ENCODE data around the gene PCSK9. TPM values are rescaled to one million over a fixed set of nuclear protein-coding genes. Genes with fewer than 3 reads are reported as not detected.

Gene PCSK9
- total RNA-seq, 1 experiment from 2014 or later, result 0.05 TPM

GRCh38 chr1:55043011-55043410 lies 3.7 kb downstream of the PCSK9 start:
- no peak for DNase-seq (ENCODE audit: low read depth)

GRCh38 chr1:55043726-55044125 lies 4.4 kb downstream of the PCSK9 start:
- no peak for DNase-seq (ENCODE audit: low read depth)

GRCh38 chr1:55044617-55045397 lies 5.5 kb downstream of the PCSK9 start:
- DNase-seq (ENCODE audit: low read depth), result no peak

- DNase-seq (ENCODE audit: low read depth), result no peak
Observed at GRCh38 chr1:55045430-55045829, 6.1 kb downstream of the PCSK9 start.

- no peak for DNase-seq (ENCODE audit: low read depth)
Observed at GRCh38 chr1:55046871-55047270, 7.5 kb downstream of the PCSK9 start.

GRCh38 chr1:55047611-55048010 lies 8.3 kb downstream of the PCSK9 start:
- no peak for DNase-seq (ENCODE audit: low read depth)

- DNase-seq (ENCODE audit: low read depth), result no peak
Observed at GRCh38 chr1:55048453-55049270, 9.3 kb downstream of the PCSK9 start.

- DNase-seq (ENCODE audit: low read depth), result no peak
Observed at GRCh38 chr1:55049271-55049913, 10.0 kb downstream of the PCSK9 start.

GRCh38 chr1:55049914-55050278 lies 10.5 kb downstream of the PCSK9 start:
- DNase-seq (ENCODE audit: low read depth), result no peak

GRCh38 chr1:55050283-55050682 lies 10.9 kb downstream of the PCSK9 start:
- DNase-seq (ENCODE audit: low read depth), result peak; percentile 36

- no peak for DNase-seq (ENCODE audit: low read depth)
Observed at GRCh38 chr1:55051169-55051568, 11.8 kb downstream of the PCSK9 start.

- no peak for DNase-seq (ENCODE audit: low read depth)
Observed at GRCh38 chr1:55051621-55052020, 12.3 kb downstream of the PCSK9 start.

- DNase-seq (ENCODE audit: low read depth), result no peak
Observed at GRCh38 chr1:55052221-55053142, 13.1 kb downstream of the PCSK9 start.

GRCh38 chr1:55053265-55053954 lies 14.1 kb downstream of the PCSK9 start:
- DNase-seq (ENCODE audit: low read depth), result no peak

GRCh38 chr1:55054396-55054795 lies 15.0 kb downstream of the PCSK9 start:
- no peak for DNase-seq (ENCODE audit: low read depth)

- no peak for DNase-seq (ENCODE audit: low read depth)
Observed at GRCh38 chr1:55055084-55055882, 15.9 kb downstream of the PCSK9 start.

GRCh38 chr1:55055951-55056631 lies 16.7 kb downstream of the PCSK9 start:
- no peak for DNase-seq (ENCODE audit: low read depth)

GRCh38 chr1:55056632-55056992 lies 17.3 kb downstream of the PCSK9 start:
- DNase-seq (ENCODE audit: low read depth), result no peak
